HUES6 (cell line): ENCODE results near the gene NECAP2.
"Not testable (repeated sequence)": the region's sequence is repeated elsewhere in the genome, so short reads cannot be mapped to it uniquely, and the experiment has no call there.

Experiments
- H3K27ac ChIP-seq: 2 replicates; pipeline ENCODE4 v1.7.0; 2013; ENCODE audit warnings: low read depth, mild to moderate bottlenecking, low read length, inconsistent platforms
- H3K27me3 ChIP-seq: 2 replicates; pipeline ENCODE4 v1.6.1; 2013; ENCODE audit warnings: low read length; ENCODE audit not compliant: control insufficient read depth, insufficient read depth
- H3K36me3 ChIP-seq: 2 replicates; pipeline ENCODE4 v1.6.1; 2013; ENCODE audit warnings: low read length; ENCODE audit not compliant: control insufficient read depth, insufficient read depth
- H3K4me1 ChIP-seq: 2 replicates; pipeline ENCODE4 v1.6.1; 2013; ENCODE audit warnings: low read length; ENCODE audit not compliant: control insufficient read depth, insufficient read depth
- H3K4me3 ChIP-seq: 2 replicates; pipeline ENCODE4 v1.5.1; 2013; ENCODE audit warnings: low read depth, low read length
- H3K9ac ChIP-seq: one replicate; pipeline ENCODE4 v1.6.1; 2013; ENCODE audit warnings: mild to moderate bottlenecking, low read length
- H3K9me3 ChIP-seq: 2 replicates; pipeline ENCODE4 v1.6.1; 2013; ENCODE audit warnings: low read depth, low read length; ENCODE audit not compliant: control insufficient read depth, insufficient read depth

NECAP2 gene

GRCh38 chr1:16500975-16501374 lies 60.5 kb downstream of the NECAP2 start:
- not testable (repeated sequence) for H3K4me3 ChIP-seq, H3K4me1 ChIP-seq, H3K9me3 ChIP-seq, H3K27ac ChIP-seq, H3K36me3 ChIP-seq, H3K27me3 ChIP-seq, H3K9ac ChIP-seq

- not testable (repeated sequence) for H3K9ac ChIP-seq, H3K4me1 ChIP-seq, H3K36me3 ChIP-seq, H3K27ac ChIP-seq, H3K27me3 ChIP-seq, H3K4me3 ChIP-seq
- H3K9me3 ChIP-seq, result peaks cover 10% of the 10 kb centered on the region; the same call in 1 of the 2 replicates
These were observed 60.9 kb downstream of the NECAP2 start for GRCh38 chr1:16501446-16501845.

- H3K9me3 ChIP-seq, result peaks cover 11% of the 10 kb centered on the region; the same call in 1 of the 2 replicates
- no peaks in the 10 kb centered on the region for H3K36me3 ChIP-seq
- H3K9ac ChIP-seq, result no peak overlapping the region
- no peaks in the 10 kb centered on the region for H3K4me1 ChIP-seq
- no peak overlapping the region for H3K4me3 ChIP-seq
- H3K27ac ChIP-seq, result no peak overlapping the region
- no peaks in the 10 kb centered on the region for H3K27me3 ChIP-seq
These were observed 63.0 kb downstream of the NECAP2 start for GRCh38 chr1:16503494-16503893.

- not testable (repeated sequence) for H3K27ac ChIP-seq, H3K36me3 ChIP-seq, H3K4me1 ChIP-seq, H3K4me3 ChIP-seq, H3K27me3 ChIP-seq, H3K9ac ChIP-seq
- peaks cover 11% of the 10 kb centered on the region; the same call in 1 of the 2 replicates for H3K9me3 ChIP-seq
These were observed 65.3 kb downstream of the NECAP2 start for GRCh38 chr1:16505870-16506269.

GRCh38 chr1:16506364-16507136 lies 66.0 kb downstream of the NECAP2 start:
- not testable (repeated sequence) for H3K4me3 ChIP-seq, H3K9ac ChIP-seq, H3K4me1 ChIP-seq, H3K36me3 ChIP-seq, H3K27ac ChIP-seq, H3K27me3 ChIP-seq
- H3K9me3 ChIP-seq, result peaks cover 11% of the 10 kb centered on the region; the same call in 1 of the 2 replicates

GRCh38 chr1:16508861-16509445 lies 68.4 kb downstream of the NECAP2 start:
- H3K4me3 ChIP-seq, H3K27me3 ChIP-seq, H3K36me3 ChIP-seq, H3K4me1 ChIP-seq, H3K9ac ChIP-seq, H3K27ac ChIP-seq: not testable (repeated sequence)
- peaks cover 11% of the 10 kb centered on the region; the same call in 1 of the 2 replicates for H3K9me3 ChIP-seq
